ENCODE measurements around the gene PHYHIPL.

Gene PHYHIPL

GRCh38 chr10:59240582-59241183 is 64.2 kb downstream of the PHYHIPL start:
- peak; percentile 21 for DNase-seq (ENCODE audit: extremely low spot score)
- ChIA-PET CTCF (no interaction called here), POLR2A (no interaction called here)
- no peak for TF ChIP-seq SUZ12 (IDR thresholded peaks at IDR 0.05)
- TF ChIP-seq SP1 (IDR thresholded peaks at IDR 0.05): no peak
- no peak for TF ChIP-seq ELF4 (IDR thresholded peaks at IDR 0.05)
- TF ChIP-seq BHLHE40 (IDR thresholded peaks at IDR 0.05; ENCODE audit: borderline replicate concordance): no peak
- TF ChIP-seq FOXM1 (IDR thresholded peaks at IDR 0.05; ENCODE audit: borderline replicate concordance): no peak
- TF ChIP-seq FOXA1 (IDR thresholded peaks at IDR 0.05): no peak
- no peak for TF ChIP-seq ZNF384 (IDR thresholded peaks at IDR 0.05)
- no peak for TF ChIP-seq PKNOX1 (IDR thresholded peaks at IDR 0.05)
- TF ChIP-seq FOXK2 (IDR thresholded peaks at IDR 0.05): no peak
- TF ChIP-seq LEF1 (IDR thresholded peaks at IDR 0.05; ENCODE audit: borderline replicate concordance): no peak
- no peak for TF ChIP-seq NFRKB (IDR thresholded peaks at IDR 0.05)
- no peak for TF ChIP-seq CTBP1 (IDR thresholded peaks at IDR 0.05; ENCODE audit: borderline replicate concordance)
- TF ChIP-seq ARNT (IDR thresholded peaks at IDR 0.05): no peak
- TF ChIP-seq HDGF (IDR thresholded peaks at IDR 0.05; ENCODE audit: borderline replicate concordance): no peak
- no peak for TF ChIP-seq L3MBTL2 (conservative IDR thresholded peaks at IDR 0.05)
- TF ChIP-seq TARDBP (IDR thresholded peaks at IDR 0.05): no peak

GRCh38 chr10:59242057-59242456 is 65.6 kb downstream of the PHYHIPL start:
- POLR2A ChIA-PET: no interaction called here
- TF ChIP-seq CTBP1 (IDR thresholded peaks at IDR 0.05; ENCODE audit: borderline replicate concordance) (no peak), L3MBTL2 (conservative IDR thresholded peaks at IDR 0.05) (no peak), ELF4 (IDR thresholded peaks at IDR 0.05) (no peak)
- DNase-seq (ENCODE audit: extremely low spot score): no peak
- CTCF ChIA-PET: no interaction called here

- ChIA-PET POLR2A (no interaction called here), CTCF (no interaction called here)
- TF ChIP-seq ARNT (IDR thresholded peaks at IDR 0.05) (no peak), ELF4 (IDR thresholded peaks at IDR 0.05) (no peak), ZNF384 (IDR thresholded peaks at IDR 0.05) (no peak), NFRKB (IDR thresholded peaks at IDR 0.05) (no peak), SUZ12 (IDR thresholded peaks at IDR 0.05) (no peak), CTBP1 (IDR thresholded peaks at IDR 0.05; ENCODE audit: borderline replicate concordance) (no peak), FOXK2 (IDR thresholded peaks at IDR 0.05) (no peak), PKNOX1 (IDR thresholded peaks at IDR 0.05) (no peak), TARDBP (IDR thresholded peaks at IDR 0.05) (no peak), FOXA1 (IDR thresholded peaks at IDR 0.05) (no peak), LEF1 (IDR thresholded peaks at IDR 0.05; ENCODE audit: borderline replicate concordance) (no peak), BHLHE40 (IDR thresholded peaks at IDR 0.05; ENCODE audit: borderline replicate concordance) (no peak), FOXM1 (IDR thresholded peaks at IDR 0.05; ENCODE audit: borderline replicate concordance) (no peak), L3MBTL2 (conservative IDR thresholded peaks at IDR 0.05) (no peak), SP1 (IDR thresholded peaks at IDR 0.05) (no peak), HDGF (IDR thresholded peaks at IDR 0.05; ENCODE audit: borderline replicate concordance) (no peak)
- no peak for DNase-seq (ENCODE audit: extremely low spot score)
Observed at GRCh38 chr10:59242991-59243390, 66.5 kb downstream of the PHYHIPL start.

GRCh38 chr10:59243611-59244195 is 67.3 kb downstream of the PHYHIPL start:
- POLR2A ChIA-PET: no interaction called here
- CTCF ChIA-PET: no interaction called here
- TF ChIP-seq PKNOX1 (IDR thresholded peaks at IDR 0.05): no peak
- no peak for TF ChIP-seq FOXK2 (IDR thresholded peaks at IDR 0.05)
- TF ChIP-seq HDGF (IDR thresholded peaks at IDR 0.05; ENCODE audit: borderline replicate concordance): no peak
- TF ChIP-seq ELF4 (IDR thresholded peaks at IDR 0.05): no peak
- DNase-seq (ENCODE audit: extremely low spot score): no peak

- TF ChIP-seq ELF4 (IDR thresholded peaks at IDR 0.05): no peak
- no peak for TF ChIP-seq CTBP1 (IDR thresholded peaks at IDR 0.05; ENCODE audit: borderline replicate concordance)
- TF ChIP-seq ARNT (IDR thresholded peaks at IDR 0.05): no peak
- DNase-seq (ENCODE audit: extremely low spot score): no peak
- POLR2A ChIA-PET: no interaction called here
- CTCF ChIA-PET: no interaction called here
Observed at GRCh38 chr10:59244871-59245270, 68.4 kb downstream of the PHYHIPL start.

- DNase-seq (ENCODE audit: extremely low spot score): no peak
- CTCF ChIA-PET: no interaction called here
- POLR2A ChIA-PET: no interaction called here
- TF ChIP-seq SP1 (IDR thresholded peaks at IDR 0.05) (no peak), CTBP1 (IDR thresholded peaks at IDR 0.05; ENCODE audit: borderline replicate concordance) (no peak), PKNOX1 (IDR thresholded peaks at IDR 0.05) (no peak), FOXM1 (IDR thresholded peaks at IDR 0.05; ENCODE audit: borderline replicate concordance) (no peak), NFRKB (IDR thresholded peaks at IDR 0.05) (no peak), HDGF (IDR thresholded peaks at IDR 0.05; ENCODE audit: borderline replicate concordance) (no peak), TARDBP (IDR thresholded peaks at IDR 0.05) (no peak), FOXA1 (IDR thresholded peaks at IDR 0.05) (no peak), SUZ12 (IDR thresholded peaks at IDR 0.05) (no peak), LEF1 (IDR thresholded peaks at IDR 0.05; ENCODE audit: borderline replicate concordance) (no peak), ARNT (IDR thresholded peaks at IDR 0.05) (no peak), ZNF384 (IDR thresholded peaks at IDR 0.05) (no peak), FOXK2 (IDR thresholded peaks at IDR 0.05) (no peak), ELF4 (IDR thresholded peaks at IDR 0.05) (no peak), BHLHE40 (IDR thresholded peaks at IDR 0.05; ENCODE audit: borderline replicate concordance) (no peak), L3MBTL2 (conservative IDR thresholded peaks at IDR 0.05) (no peak)
Observed at GRCh38 chr10:59245686-59246085, 69.2 kb downstream of the PHYHIPL start.

All from HEK293T (cell line).